ENCODE data around the gene MBP.
A peak's percentile ranks its signal among the peaks of the same experiment; 100 is the strongest.

The MBP gene

DNA sequence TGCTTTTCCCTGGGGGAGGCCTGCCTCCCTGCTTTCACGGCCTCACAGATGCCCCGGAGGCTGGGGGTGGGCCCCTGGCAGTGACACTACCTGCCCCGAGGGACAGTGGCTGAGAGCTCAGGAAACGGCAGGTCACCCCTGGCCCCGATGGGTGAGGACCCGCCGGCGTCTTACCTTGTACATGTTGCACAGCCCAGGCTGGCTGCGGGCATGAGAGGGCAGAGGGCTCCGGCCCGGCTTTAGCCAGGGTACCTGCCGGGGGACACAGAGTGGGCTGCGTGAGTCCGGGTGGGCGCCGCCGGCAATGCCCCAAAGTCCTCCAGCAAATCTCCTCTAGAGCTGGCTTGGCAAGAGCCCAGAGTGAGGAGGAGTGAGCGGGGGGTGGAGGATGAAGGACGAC lies 122.9 kb downstream of the MBP start:
- DNase-seq (ENCODE audit: low read depth in 1 of 2, low spot score in 1 of 2): no peak

- no peak for DNase-seq (ENCODE audit: low read depth in 1 of 2, low spot score in 1 of 2)
Observed at GRCh38 chr18:77008576-77009315, 123.8 kb downstream of the MBP start.

DNA sequence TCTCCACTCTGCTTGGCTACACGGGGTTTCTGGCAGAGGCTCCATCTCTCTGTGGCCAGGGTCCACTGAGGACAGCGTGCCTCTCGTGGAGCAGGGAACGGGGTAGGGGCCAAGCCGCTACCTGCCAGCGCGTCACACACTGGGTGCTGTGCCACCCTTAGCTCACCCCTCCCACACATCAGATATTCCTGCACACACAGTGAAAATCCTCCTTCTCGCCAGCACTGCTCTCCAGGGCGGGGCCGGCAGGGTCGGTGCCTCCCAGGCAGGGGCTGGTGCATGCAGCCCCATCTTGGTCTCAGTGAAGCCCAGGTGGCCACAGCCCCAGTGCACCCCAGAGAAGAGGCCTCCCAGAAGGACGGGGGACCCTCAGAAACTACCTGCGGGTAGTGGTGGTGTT lies 124.6 kb downstream of the MBP start:
- DNase-seq (ENCODE audit: low read depth in 1 of 2, low spot score in 1 of 2): no peak

GRCh38 chr18:77007251-77007650 lies 125.3 kb downstream of the MBP start:
- DNase-seq (ENCODE audit: low read depth in 1 of 2, low spot score in 1 of 2): no peak

GRCh38 chr18:77006305-77007175 lies 126.0 kb downstream of the MBP start:
- DNase-seq (ENCODE audit: low read depth in 1 of 2, low spot score in 1 of 2): no peak

DNA sequence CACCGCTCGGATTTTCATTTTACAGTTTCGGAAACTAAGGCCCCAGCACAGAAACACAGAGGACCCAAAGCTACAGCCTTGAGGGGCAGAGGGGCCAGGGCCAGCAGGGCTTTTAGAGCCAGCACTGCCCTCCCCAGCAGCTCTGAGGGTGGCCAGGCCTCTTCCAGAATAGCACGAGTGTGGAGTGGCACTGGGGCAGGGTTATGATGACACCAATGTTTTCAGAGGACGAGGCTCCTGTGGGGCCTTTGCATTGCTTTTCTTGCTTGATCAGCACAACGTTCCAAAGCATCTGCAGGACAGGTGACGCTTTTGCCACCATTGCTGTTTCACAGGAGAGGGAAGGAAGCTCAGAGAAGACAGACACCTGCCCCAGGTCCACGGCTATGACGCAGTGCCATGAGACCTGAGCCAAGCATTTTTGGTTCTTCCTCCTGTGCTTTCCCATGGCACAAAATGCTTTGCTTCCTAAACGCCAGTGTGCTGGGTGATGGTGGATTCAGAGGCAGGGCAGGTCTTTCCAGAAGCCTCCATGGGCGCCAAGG lies 126.9 kb downstream of the MBP start:
- DNase-seq (ENCODE audit: low read depth in 1 of 2, low spot score in 1 of 2): no peak

GRCh38 chr18:77004555-77005380 lies 127.8 kb downstream of the MBP start:
- no peak for DNase-seq (ENCODE audit: low read depth in 1 of 2, low spot score in 1 of 2)

- DNase-seq (ENCODE audit: low read depth in 1 of 2, low spot score in 1 of 2): no peak
Observed at GRCh38 chr18:77003316-77003715, 129.3 kb downstream of the MBP start.

- no peak for DNase-seq (ENCODE audit: low read depth in 1 of 2, low spot score in 1 of 2)
Observed at GRCh38 chr18:77002496-77002895, 130.1 kb downstream of the MBP start.

- DNase-seq (ENCODE audit: low read depth in 1 of 2, low spot score in 1 of 2): no peak
Observed at GRCh38 chr18:77001979-77002378, 130.6 kb downstream of the MBP start.

DNA sequence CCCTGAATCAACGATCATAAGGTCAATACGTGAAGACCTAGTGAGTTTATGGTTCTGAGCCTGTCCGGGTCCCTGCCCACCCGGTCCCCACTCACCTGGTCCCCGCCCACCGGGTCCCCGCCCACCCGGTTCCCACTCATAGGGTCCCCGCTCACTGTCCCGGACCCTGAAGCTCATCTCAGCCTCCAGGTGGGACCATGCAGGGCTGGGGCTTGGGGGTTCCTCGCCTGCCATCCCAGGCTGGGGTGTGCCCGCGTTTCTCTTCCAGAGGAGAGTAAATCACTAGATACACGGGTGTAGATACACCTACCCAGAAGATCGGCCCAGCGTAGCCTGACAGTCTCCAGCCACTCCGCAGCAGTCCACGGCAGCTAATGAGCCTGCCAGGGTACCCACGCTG lies 131.5 kb downstream of the MBP start:
- no peak for DNase-seq (ENCODE audit: low read depth in 1 of 2, low spot score in 1 of 2)

DNA sequence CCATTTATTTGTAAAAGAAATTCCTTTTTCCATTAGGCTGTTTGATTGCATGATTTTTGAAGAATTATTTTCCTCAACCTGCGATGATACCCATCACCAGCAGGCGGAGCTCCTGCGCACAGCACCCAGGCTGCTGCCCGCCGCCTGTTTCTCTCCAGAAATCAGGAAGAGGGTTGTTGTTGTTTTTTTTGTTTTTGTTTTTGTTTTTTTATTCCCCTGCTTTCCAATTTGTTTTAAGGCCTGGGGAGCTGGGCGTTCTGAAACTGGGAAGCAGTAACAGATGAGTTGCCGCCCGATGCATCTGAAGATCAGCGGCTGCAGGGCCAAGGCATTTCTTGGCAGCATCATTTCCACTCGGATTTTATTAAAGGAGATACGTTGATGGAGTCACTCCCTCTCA lies 132.1 kb downstream of the MBP start:
- DNase-seq (ENCODE audit: low read depth in 1 of 2, low spot score in 1 of 2): peak; percentile 15

DNA sequence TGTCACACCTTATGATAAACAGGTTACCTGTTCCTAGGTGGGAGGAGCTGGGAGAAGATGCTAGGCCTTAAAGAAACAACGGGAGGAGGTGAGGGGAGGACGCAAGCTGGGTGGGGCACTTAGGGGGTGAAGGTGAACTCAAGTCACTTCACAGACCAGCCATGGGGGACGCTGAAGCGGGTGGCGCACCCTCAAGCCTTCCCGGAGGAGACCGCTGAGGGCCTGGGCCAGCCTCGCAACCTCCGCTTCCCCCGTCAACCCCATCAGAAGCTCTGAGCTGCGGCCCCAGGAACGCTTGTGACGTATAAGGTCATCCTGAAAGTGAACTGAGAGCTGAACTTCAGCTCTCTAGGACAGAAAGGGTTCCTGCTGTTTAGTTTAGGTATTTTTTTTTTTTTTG lies 133.5 kb downstream of the MBP start:
- DNase-seq (ENCODE audit: low read depth in 1 of 2, low spot score in 1 of 2): no peak

DNA sequence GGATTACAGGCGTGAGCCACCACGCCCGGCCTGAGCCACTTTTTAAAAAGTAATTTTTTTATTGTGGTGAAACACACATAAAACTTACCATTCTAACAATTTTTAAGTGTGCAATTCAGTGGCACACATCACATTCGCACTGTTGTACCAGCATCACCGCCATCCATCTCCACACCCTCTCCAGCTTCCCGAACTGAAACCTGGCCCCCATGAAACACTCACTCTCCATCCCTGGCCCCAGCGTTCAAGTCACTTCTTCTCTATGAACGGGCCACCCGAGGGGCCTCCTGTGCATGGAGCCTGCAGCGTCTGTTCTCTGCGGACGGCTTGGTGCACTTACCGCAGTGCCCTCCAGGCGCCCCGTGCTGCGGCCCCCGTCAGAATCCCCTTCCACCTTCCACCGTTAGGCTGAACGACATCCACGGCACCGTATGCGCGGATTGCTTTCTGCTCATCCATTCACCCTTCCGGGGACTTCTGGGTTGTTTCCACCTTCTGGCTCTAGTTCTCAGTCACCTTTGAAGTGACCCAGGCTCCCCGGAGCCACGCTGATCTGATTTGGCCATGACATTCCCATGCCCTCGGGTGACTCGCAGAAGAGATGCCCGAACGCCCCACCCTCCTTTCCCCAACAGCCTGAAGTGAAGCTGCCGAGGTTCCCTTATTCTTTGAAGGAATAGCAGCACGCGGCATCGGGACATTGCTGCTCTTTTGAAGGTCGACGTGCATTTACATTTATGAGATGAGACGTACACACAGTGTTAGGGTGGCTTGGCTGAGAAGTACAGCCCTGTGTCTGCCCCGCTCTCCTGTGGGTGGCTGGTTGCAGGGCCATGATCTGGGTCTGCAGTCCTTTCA lies 134.4 kb downstream of the MBP start:
- DNase-seq (ENCODE audit: low read depth in 1 of 2, low spot score in 1 of 2): no peak

DNA sequence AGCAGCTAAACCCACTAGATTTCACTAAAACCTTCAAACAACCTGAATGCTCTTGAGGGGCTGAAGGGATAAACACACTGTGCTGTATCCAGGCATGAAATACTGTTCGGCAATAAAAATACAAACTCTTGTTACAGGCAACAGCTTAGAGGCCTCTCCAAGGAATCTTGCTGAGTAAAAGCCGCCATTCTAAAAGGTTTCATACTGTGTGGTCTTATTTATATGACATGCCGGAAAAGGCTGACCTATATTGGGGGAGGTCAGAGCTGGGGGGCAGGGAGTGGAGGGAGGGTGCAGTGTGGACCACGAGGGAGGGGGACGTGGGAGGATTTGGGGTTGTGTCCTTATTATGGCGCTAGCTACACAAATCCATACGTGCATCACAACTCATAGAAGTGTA lies 136.2 kb downstream of the MBP start:
- no peak for DNase-seq (ENCODE audit: low read depth in 1 of 2, low spot score in 1 of 2)

DNA sequence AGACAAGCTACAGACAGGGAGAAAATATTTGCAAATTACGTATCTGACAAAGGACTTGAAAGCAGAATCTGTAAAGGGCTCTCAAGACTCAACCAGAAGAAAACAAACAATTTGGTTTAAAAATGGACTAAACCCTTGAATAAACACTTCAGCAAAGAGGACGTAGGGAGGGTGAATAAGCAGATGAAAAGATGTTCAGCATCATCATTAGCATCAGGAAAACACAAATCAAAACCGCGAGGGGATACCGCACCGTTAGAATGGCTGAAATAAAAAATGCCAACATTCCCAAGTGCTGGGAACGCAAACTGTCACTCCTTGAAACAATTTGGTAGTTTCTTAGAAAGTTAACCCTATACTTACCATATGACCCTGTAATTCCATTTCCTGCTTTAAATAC lies 136.7 kb downstream of the MBP start:
- no peak for DNase-seq (ENCODE audit: low read depth in 1 of 2, low spot score in 1 of 2)

GRCh38 chr18:76994086-76994654 lies 138.4 kb downstream of the MBP start:
- no peak for DNase-seq (ENCODE audit: low read depth in 1 of 2, low spot score in 1 of 2)

DNA sequence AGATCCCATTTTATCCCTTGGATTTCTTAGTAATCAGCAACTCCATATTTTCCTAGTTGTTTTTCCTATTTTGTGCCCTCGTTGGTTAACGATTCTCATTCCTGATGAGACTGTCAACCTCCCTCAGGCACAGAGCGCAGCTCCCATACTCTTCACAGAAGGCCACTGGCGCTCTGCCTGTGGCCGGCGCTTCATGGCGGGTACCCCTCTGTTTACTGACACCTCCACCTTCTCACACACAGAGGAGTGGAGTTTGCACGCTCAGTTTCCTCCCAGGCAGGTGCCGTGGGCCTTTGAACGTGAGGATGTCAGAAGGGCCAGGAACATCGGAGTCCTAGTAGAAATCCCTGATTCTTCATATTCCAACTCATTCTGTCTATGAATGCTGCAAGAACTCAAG lies 139.0 kb downstream of the MBP start:
- DNase-seq (ENCODE audit: low read depth in 1 of 2, low spot score in 1 of 2): no peak

DNA sequence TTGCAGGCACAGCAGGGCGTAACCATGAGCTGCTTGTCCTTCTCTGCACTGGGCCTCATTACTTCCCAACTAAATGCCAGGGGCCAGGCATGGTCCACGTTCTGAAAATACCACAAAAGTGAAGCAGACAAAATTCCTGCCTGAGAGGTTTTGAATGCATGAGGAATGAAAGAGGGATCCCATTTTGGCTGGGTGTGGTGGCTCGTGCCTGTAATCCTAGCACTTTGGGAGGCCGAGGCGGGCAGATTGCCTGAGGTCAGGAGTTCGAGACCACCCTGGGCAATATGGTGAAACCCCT lies 139.5 kb downstream of the MBP start:
- no peak for DNase-seq (ENCODE audit: low read depth in 1 of 2, low spot score in 1 of 2)
